Pancreas (tissue), 10 donors: ENCODE results near the gene DPM2. TPM values are rescaled to one million over a fixed set of nuclear protein-coding genes. Genes with fewer than 3 reads are reported as not detected.

ENCODE experiments used
- ATAC-seq, 4 donors: fragments of 200-7000 bp; cut with Tn5 transposase; one replicate each; pipeline versions ENCODE4 v1.8.0 to v1.9.1; 2020; ENCODE audit warnings: mild to moderate bottlenecking in 4 of 4, moderate library complexity in 4 of 4
- DNase-seq, 6 donors: peaks; one replicate each; pipeline ENCODE4 v3.0.0-alpha.2; 2020
- FAIRE-seq: peaks from 2 replicates; lab custom pipeline; 2012; peaks lifted over from hg19 to GRCh38; lab: Jason Lieb, UNC
- H3K27ac ChIP-seq, 4 donors: fragments of 200-600 bp; sonication (generic); 1 replicate in 3 of 4; 2 replicates in 1 of 4; pipeline versions ENCODE4 v1.5.0 to v1.8.0; 2020
- H3K27me3 ChIP-seq, 4 donors: fragments of 200-600 bp; one replicate each; pipeline ENCODE4 v1.8.0; 2021
- H3K36me3 ChIP-seq, 3 donors: fragments of 200-600 bp; sonication (generic) in 1 of 3; one replicate each; pipeline versions ENCODE4 v1.5.0 to v1.8.0; 2020 to 2021
- H3K4me1 ChIP-seq, 3 donors: fragments of 200-600 bp; one replicate each; pipeline ENCODE4 v1.8.0; 2021
- H3K4me3 ChIP-seq, 4 donors: fragments of 200-600 bp; sonication (generic) in 2 of 4; one replicate each; pipeline versions ENCODE4 v1.5.0 to v1.8.0; 2020 to 2021
- H3K9me3 ChIP-seq, 4 donors: fragments of 200-600 bp; one replicate each; pipeline ENCODE4 v1.8.0; 2021
- CTCF ChIP-seq, 4 donors: fragments of 200-600 bp; sonication (generic) in 3 of 4; IDR thresholded peaks; one replicate each; pipeline versions ENCODE4 v1.5.0 to v1.8.0; 2021; ENCODE audit warnings: antibody characterized with exemption in 4 of 4
- WGBS, 2 donors: extraction: QIAGEN DNeasy Blood & Tissue Kit; methylation state at CpG; one replicate each; pipeline ENCODE4 v1.1.7; 2013; 5-methylcytosine and 5-hydroxymethylcytosine counted together
- intact Hi-C, 3 donors: fragments of 100-400 bp; cut with DNase I; formaldehyde crosslinking; loops; one replicate each; pipeline versions ENCODE4 v1.11.1 to v1.14.2; 2022
- polyA plus RNA-seq, 2 donors: library from polyadenylated mRNA; stranded (reverse); fragments of 200-250 nt; gene quantifications; one replicate each; pipeline ENCODE4 v1.2.3, GENCODE V29; 2013
- total RNA-seq, 6 donors: library from RNA; stranded (reverse); fragmentation: NEBNext Ultra II Directional in 4 of 6; extraction: Animal tissue kit (Norgen Biotek cat#: 25700) in 4 of 6; gene quantifications; one replicate each; pipeline versions ENCODE4 v1.2.1 to v1.2.4, GENCODE V29; 2021 to 2023
- donor health status: healthy with polysubstance abuse.
- donor health status: DM: no; HTN: no; CAD: no; lungs with moderate emphysema.
- donor health status: DM: no; HTN: no; CAD: no.
- donor health status: control.
- donor health status: control.
- donor health status: Bipolar disorder and iron deficiency.
- donor health status: DM: yes; HTN: yes; CAD: no.
- donor health status: DM: no; HTN: no; CAD: no.
- donor health status: DM: no; HTN: no; CAD: no.
- donor health status: DM: yes; HTN: yes; CAD: no.

The DPM2 gene
- total and polyA plus RNA-seq, 8 donors: 19.6 to 56.8 (median 27.8) TPM

GRCh38 chr9:127926906-127927200 lies 10.8 kb downstream of the DPM2 start:
- H3K27me3 ChIP-seq: no peaks in the 10 kb centered on the region
- H3K4me3 ChIP-seq: peak overlapping the region in 2 of 4 donors; percentile 31 to 42
- DNase-seq (no peak), FAIRE-seq (no peak), ATAC-seq (no peak)
- WGBS, 2 donors: 30 to 31% methylated on average over 19 of the region's 19 CpGs
- intact Hi-C loops: loop anchor here in 1 of 3 donors (10.0 kb wide), 1 partner anchor 332 kb away; no protein-coding TSS in a partner anchor
- TF ChIP-seq CTCF (IDR thresholded peaks at IDR 0.05): no peak
- no peaks in the 10 kb centered on the region for H3K36me3 ChIP-seq
- H3K27ac ChIP-seq: no peak overlapping the region
- H3K9me3 ChIP-seq: no peaks in the 10 kb centered on the region
- peaks cover 0 to 14% (median 4%) of the 10 kb centered on the region in 3 donors for H3K4me1 ChIP-seq

DNA sequence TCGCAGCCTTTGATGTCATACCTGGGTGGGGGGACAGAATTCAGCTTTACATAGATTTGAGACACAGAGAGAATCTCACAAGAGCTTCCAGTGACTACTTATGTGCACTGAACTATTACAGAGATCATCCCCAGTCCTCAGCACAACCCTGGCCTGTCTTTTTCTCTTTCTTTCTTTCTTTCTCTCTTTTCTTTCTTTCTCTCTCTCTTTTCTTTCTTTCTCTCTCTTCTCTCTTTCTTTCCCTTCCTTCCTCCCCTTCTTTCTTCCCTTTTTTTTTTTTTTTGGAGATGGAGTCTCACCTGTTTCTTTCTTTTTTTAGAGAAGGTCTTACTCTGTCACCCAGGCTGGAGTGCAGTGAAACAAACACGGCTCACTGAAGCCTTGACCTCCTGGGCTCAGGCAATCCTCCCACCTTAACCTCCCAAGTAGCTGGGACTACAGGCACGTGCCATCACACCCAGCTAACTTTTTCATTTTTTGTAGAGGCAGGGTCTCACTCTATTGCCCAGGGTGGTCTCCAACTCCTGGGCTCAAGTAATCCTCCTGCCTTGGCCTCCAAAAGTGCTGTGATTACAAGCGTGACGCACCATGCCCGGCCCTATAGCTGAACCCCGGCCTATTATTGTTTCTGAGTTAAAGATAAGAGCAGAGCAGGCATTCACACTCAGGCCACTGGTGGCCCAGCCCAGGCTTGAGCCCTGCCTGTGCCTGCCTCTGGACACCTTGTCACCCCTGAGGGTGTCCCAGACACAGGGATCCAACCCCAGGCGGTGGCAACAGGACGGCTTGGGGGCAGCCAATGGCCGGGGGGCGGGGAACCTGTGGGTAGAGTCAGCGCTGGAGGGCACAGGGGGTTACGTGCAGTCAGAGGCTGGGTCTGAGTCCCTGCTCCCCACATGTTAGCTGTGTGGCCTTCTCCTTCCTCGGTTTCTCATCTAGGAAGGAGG lies 11.4 kb downstream of the DPM2 start:
- peak in 1 of 6 donors; percentile 75 for DNase-seq
- no peaks in the 10 kb centered on the region for H3K27me3 ChIP-seq
- no peaks in the 10 kb centered on the region for H3K9me3 ChIP-seq
- no peak overlapping the region for H3K4me3 ChIP-seq
- no peak for TF ChIP-seq CTCF (IDR thresholded peaks at IDR 0.05)
- no peak overlapping the region for H3K27ac ChIP-seq
- peaks cover 0 to 15% (median 4%) of the 10 kb centered on the region in 3 donors for H3K4me1 ChIP-seq
- FAIRE-seq: no peak
- H3K36me3 ChIP-seq: no peaks in the 10 kb centered on the region
- WGBS, 2 donors: 77 to 81% methylated on average over 14 of the region's 14 CpGs
- intact Hi-C loops: loop anchor here in 1 of 3 donors (10.0 kb wide), 1 partner anchor 331 kb away; no protein-coding TSS in a partner anchor
- ATAC-seq: no peak

DNA sequence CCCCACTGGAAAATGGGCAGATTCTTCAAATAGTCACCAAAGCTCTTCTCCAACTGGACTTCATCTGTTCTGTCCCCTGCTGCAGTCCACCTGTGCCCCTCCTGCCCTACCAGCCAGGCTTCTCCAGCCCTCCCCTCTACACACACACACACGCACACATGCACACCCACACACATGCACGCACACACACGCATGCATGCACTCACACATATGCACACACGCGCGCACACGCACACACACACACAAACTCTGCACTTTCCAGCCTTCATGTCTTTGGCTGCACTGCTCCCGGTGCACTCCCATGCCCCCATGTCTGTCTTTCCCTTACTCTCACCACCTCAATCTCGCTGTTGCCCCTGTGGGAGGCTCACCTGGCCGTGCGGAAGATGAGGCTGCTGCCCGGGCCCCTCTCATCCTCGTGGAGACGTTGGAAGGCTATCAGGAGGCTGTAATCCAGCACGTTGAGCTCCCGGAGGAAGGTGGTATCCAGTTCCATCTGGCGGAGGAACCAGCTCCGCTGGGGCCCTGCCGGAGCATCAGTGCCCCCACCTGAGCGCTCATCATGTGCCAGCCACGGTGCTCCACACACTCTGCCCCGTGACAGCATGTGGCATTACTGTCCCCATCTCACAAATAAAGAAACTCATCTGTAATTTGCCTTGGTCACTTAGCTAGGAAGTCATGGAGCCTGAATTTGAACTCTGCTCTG lies 12.8 kb downstream of the DPM2 start:
- no peak for TF ChIP-seq CTCF (IDR thresholded peaks at IDR 0.05)
- H3K4me3 ChIP-seq: no peak overlapping the region
- FAIRE-seq (no peak), DNase-seq (peak in 1 of 6 donors; percentile 41), ATAC-seq (no peak)
- H3K27me3 ChIP-seq: no peaks in the 10 kb centered on the region
- intact Hi-C loops: loop anchor here in 2 of 3 donors (5.0 to 10.0 kb wide), 3 partner anchors 188 to 338 kb away; partner anchors contain the start of gene TOR2A (in 1 of the 2)
- WGBS, 2 donors: 83 to 88% methylated on average over 22 of the region's 22 CpGs
- H3K36me3 ChIP-seq: no peaks in the 10 kb centered on the region
- peaks cover 0 to 11% (median 4%) of the 10 kb centered on the region in 3 donors for H3K4me1 ChIP-seq
- H3K27ac ChIP-seq: no peak overlapping the region
- no peaks in the 10 kb centered on the region for H3K9me3 ChIP-seq

DNA sequence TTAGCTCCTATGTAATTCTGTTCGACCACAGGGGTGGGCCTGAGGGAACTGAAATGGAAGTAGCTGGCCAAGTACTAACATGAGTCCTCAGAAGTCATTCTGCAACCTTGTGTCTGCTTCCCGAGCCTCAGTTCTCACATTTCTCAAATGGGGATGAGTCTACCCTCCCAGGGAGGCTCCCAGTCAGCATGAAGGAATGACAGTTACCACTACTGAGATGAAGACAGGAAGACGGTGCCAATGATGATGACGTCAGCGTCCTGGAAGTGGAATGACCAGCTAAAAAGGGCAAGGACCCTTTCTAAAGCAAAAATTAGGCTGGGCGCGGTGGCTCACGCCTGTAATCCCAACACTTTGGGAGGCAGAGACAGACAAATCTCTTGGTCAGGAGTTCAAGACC lies 13.9 kb downstream of the DPM2 start:
- WGBS, 2 donors: 85 to 87% methylated on average over 8 of the region's 8 CpGs
- FAIRE-seq (no peak), DNase-seq (no peak), ATAC-seq (no peak)
- TF ChIP-seq CTCF (IDR thresholded peaks at IDR 0.05): no peak
- Histone ChIP-seq H3K27ac (no peak overlapping the region), H3K4me3 (no peak overlapping the region), H3K9me3 (no peaks in the 10 kb centered on the region), H3K36me3 (no peaks in the 10 kb centered on the region), H3K4me1 (peaks cover 0 to 20% (median 4%) of the 10 kb centered on the region in 3 donors), H3K27me3 (no peaks in the 10 kb centered on the region)
- intact Hi-C loops: loop anchor here in 2 of 3 donors (5.0 to 10.0 kb wide), 3 partner anchors 186 to 336 kb away; partner anchors contain the start of gene TOR2A (in 1 of the 2)
